ENCODE data around the gene FAM53B.

- TF ChIP-seq CTCF (IDR thresholded peaks at IDR 0.05): no peak
- TF ChIP-seq POLR2A (IDR thresholded peaks at IDR 0.05): no peak
Observed at GRCh38 chr10:124600051-124600880, 143.9 kb downstream of the FAM53B start.

Data from Peyer's patch (tissue), 4 donors.